Measurements from ENCODE around the gene ZNF292.
A peak's percentile ranks its signal among the peaks of the same experiment; 100 is the strongest.

Gene ZNF292

GRCh38 chr6:87274660-87275274, 119.4 kb downstream of the ZNF292 start:
- POLR2A ChIA-PET, result no interaction called here
- no peak for DNase-seq (ENCODE audit: extremely low spot score)
- CTCF ChIA-PET, result no interaction called here
- TF ChIP-seq SP1 (IDR thresholded peaks at IDR 0.05) (no peak), ARNT (IDR thresholded peaks at IDR 0.05) (no peak), FOXM1 (IDR thresholded peaks at IDR 0.05; ENCODE audit: borderline replicate concordance) (no peak), NFRKB (IDR thresholded peaks at IDR 0.05) (no peak), FOXA1 (IDR thresholded peaks at IDR 0.05) (no peak), BHLHE40 (IDR thresholded peaks at IDR 0.05; ENCODE audit: borderline replicate concordance) (no peak), LEF1 (IDR thresholded peaks at IDR 0.05; ENCODE audit: borderline replicate concordance) (no peak), FOXK2 (IDR thresholded peaks at IDR 0.05) (no peak), TARDBP (IDR thresholded peaks at IDR 0.05) (no peak), CTBP1 (IDR thresholded peaks at IDR 0.05; ENCODE audit: borderline replicate concordance) (no peak), HDGF (IDR thresholded peaks at IDR 0.05; ENCODE audit: borderline replicate concordance) (no peak), ELF4 (IDR thresholded peaks at IDR 0.05) (no peak), SUZ12 (IDR thresholded peaks at IDR 0.05) (no peak), ZNF384 (IDR thresholded peaks at IDR 0.05) (no peak), L3MBTL2 (conservative IDR thresholded peaks at IDR 0.05) (no peak)
- TF ChIP-seq, protein P1, sequence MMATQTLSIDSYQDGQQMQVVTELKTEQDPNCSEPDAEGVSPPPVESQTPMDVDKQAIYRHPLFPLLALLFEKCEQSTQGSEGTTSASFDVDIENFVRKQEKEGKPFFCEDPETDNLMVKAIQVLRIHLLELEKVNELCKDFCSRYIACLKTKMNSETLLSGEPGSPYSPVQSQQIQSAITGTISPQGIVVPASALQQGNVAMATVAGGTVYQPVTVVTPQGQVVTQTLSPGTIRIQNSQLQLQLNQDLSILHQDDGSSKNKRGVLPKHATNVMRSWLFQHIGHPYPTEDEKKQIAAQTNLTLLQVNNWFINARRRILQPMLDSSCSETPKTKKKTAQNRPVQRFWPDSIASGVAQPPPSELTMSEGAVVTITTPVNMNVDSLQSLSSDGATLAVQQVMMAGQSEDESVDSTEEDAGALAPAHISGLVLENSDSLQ (IDR thresholded peaks at IDR 0.05), result no peak

- ChIA-PET CTCF (interaction anchor here (0.6 to 0.7 kb wide), 2 partner anchors 118 to 612 kb away, joined by 3 read pairs; no protein-coding TSS in a partner anchor), POLR2A (no interaction called here)
- TF ChIP-seq, protein P1 (IDR thresholded peaks at IDR 0.05), result no peak
- TF ChIP-seq TARDBP (IDR thresholded peaks at IDR 0.05), result no peak
- TF ChIP-seq FOXA1 (IDR thresholded peaks at IDR 0.05), result no peak
- no peak for TF ChIP-seq ZNF384 (IDR thresholded peaks at IDR 0.05)
- no peak for TF ChIP-seq ELF4 (IDR thresholded peaks at IDR 0.05)
- TF ChIP-seq NFRKB (IDR thresholded peaks at IDR 0.05), result no peak
- no peak for TF ChIP-seq FOXM1 (IDR thresholded peaks at IDR 0.05; ENCODE audit: borderline replicate concordance)
- no peak for TF ChIP-seq ARNT (IDR thresholded peaks at IDR 0.05)
- TF ChIP-seq L3MBTL2 (conservative IDR thresholded peaks at IDR 0.05), result no peak
- TF ChIP-seq CTBP1 (IDR thresholded peaks at IDR 0.05; ENCODE audit: borderline replicate concordance), result no peak
- TF ChIP-seq FOXK2 (IDR thresholded peaks at IDR 0.05), result no peak
- TF ChIP-seq HDGF (IDR thresholded peaks at IDR 0.05; ENCODE audit: borderline replicate concordance), result no peak
- DNase-seq (ENCODE audit: extremely low spot score), result no peak
These were observed 121.3 kb downstream of the ZNF292 start for GRCh38 chr6:87276624-87277023.

GRCh38 chr6:87277123-87277522, 121.8 kb downstream of the ZNF292 start:
- POLR2A ChIA-PET, result no interaction called here
- CTCF ChIA-PET, result interaction anchor here (0.6 to 1.1 kb wide), 3 partner anchors 15 to 611 kb away, joined by 3 read pairs; no protein-coding TSS in a partner anchor
- DNase-seq (ENCODE audit: extremely low spot score), result peak; percentile 14
- TF ChIP-seq ZNF384 (IDR thresholded peaks at IDR 0.05) (no peak), L3MBTL2 (conservative IDR thresholded peaks at IDR 0.05) (no peak), SP1 (IDR thresholded peaks at IDR 0.05) (no peak), ARNT (IDR thresholded peaks at IDR 0.05) (no peak), CTBP1 (IDR thresholded peaks at IDR 0.05; ENCODE audit: borderline replicate concordance) (no peak), FOXM1 (IDR thresholded peaks at IDR 0.05; ENCODE audit: borderline replicate concordance) (no peak), ELF4 (IDR thresholded peaks at IDR 0.05) (no peak), NFRKB (IDR thresholded peaks at IDR 0.05) (no peak)

DNA sequence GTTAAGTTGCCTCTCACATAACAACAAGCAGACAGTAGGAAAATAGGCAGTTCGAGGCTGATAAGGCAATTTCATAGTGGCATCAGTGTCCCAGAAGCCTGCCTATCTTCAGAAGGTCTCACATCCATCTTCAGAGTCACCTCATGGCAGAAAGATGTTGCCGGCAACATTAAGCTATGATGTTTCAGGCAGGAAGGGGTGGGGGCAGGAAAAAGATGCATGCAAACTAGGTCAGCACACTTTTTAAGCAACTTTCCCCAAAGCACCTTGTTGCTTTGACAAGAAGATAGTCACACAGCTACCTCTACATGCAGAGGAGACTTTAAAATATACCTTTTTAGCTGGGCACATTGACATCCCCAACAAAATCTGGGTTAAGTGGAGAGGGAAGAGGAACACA, 123.8 kb downstream of the ZNF292 start:
- ChIA-PET POLR2A (no interaction called here), CTCF (interaction anchor here (1.3 kb wide), 1 partner anchor 111 kb away, joined by 3 read pairs; no protein-coding TSS in a partner anchor)
- no peak for TF ChIP-seq TARDBP (IDR thresholded peaks at IDR 0.05)
- TF ChIP-seq L3MBTL2 (conservative IDR thresholded peaks at IDR 0.05), result no peak
- TF ChIP-seq FOXA1 (IDR thresholded peaks at IDR 0.05), result no peak
- TF ChIP-seq ZNF384 (IDR thresholded peaks at IDR 0.05), result no peak
- no peak for TF ChIP-seq BHLHE40 (IDR thresholded peaks at IDR 0.05; ENCODE audit: borderline replicate concordance)
- no peak for TF ChIP-seq FOXK2 (IDR thresholded peaks at IDR 0.05)
- no peak for TF ChIP-seq CTBP1 (IDR thresholded peaks at IDR 0.05; ENCODE audit: borderline replicate concordance)
- TF ChIP-seq FOXM1 (IDR thresholded peaks at IDR 0.05; ENCODE audit: borderline replicate concordance), result no peak
- no peak for DNase-seq (ENCODE audit: extremely low spot score)

DNA sequence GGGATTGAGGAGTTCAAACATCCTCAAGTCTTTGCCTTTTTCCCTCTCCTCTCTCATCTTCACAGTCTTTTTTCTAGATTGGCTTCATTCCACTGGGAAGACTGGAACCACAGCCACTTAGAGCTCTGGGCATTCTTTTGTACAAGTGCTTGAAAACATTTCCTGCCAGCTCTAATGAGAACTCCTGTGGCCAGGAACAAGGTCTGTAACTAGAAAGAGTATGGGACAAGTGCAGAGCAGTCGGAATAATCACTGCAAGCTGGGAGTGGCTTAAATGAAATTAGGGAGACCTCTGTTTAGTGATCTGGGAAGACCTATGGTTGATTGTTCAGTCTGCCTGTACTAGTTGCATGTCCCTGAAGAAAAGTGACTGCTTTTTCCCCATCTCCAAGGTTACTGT, 126.1 kb downstream of the ZNF292 start:
- ChIA-PET POLR2A (no interaction called here), CTCF (no interaction called here)
- no peak for DNase-seq (ENCODE audit: extremely low spot score)
- TF ChIP-seq CTBP1 (IDR thresholded peaks at IDR 0.05; ENCODE audit: borderline replicate concordance), result no peak
- TF ChIP-seq, protein P1 (IDR thresholded peaks at IDR 0.05), result no peak
- no peak for TF ChIP-seq LEF1 (IDR thresholded peaks at IDR 0.05; ENCODE audit: borderline replicate concordance)
- TF ChIP-seq L3MBTL2 (conservative IDR thresholded peaks at IDR 0.05), result no peak
- no peak for TF ChIP-seq SUZ12 (IDR thresholded peaks at IDR 0.05)
- no peak for TF ChIP-seq FOXM1 (IDR thresholded peaks at IDR 0.05; ENCODE audit: borderline replicate concordance)
- no peak for TF ChIP-seq FOXA1 (IDR thresholded peaks at IDR 0.05)
- no peak for TF ChIP-seq ZNF384 (IDR thresholded peaks at IDR 0.05)
- TF ChIP-seq HDGF (IDR thresholded peaks at IDR 0.05; ENCODE audit: borderline replicate concordance), result no peak
- TF ChIP-seq BHLHE40 (IDR thresholded peaks at IDR 0.05; ENCODE audit: borderline replicate concordance), result no peak
- no peak for TF ChIP-seq TARDBP (IDR thresholded peaks at IDR 0.05)
- TF ChIP-seq FOXK2 (IDR thresholded peaks at IDR 0.05), result no peak
- no peak for TF ChIP-seq SP1 (IDR thresholded peaks at IDR 0.05)
- TF ChIP-seq NFRKB (IDR thresholded peaks at IDR 0.05), result no peak
- TF ChIP-seq ARNT (IDR thresholded peaks at IDR 0.05), result no peak
- no peak for TF ChIP-seq ELF4 (IDR thresholded peaks at IDR 0.05)

- POLR2A ChIA-PET, result no interaction called here
- CTCF ChIA-PET, result no interaction called here
- TF ChIP-seq L3MBTL2 (conservative IDR thresholded peaks at IDR 0.05) (no peak), ELF4 (IDR thresholded peaks at IDR 0.05) (no peak), FOXM1 (IDR thresholded peaks at IDR 0.05; ENCODE audit: borderline replicate concordance) (no peak), FOXK2 (IDR thresholded peaks at IDR 0.05) (no peak), HDGF (IDR thresholded peaks at IDR 0.05; ENCODE audit: borderline replicate concordance) (no peak), FOXA1 (IDR thresholded peaks at IDR 0.05) (no peak), CTBP1 (IDR thresholded peaks at IDR 0.05; ENCODE audit: borderline replicate concordance) (no peak), ARNT (IDR thresholded peaks at IDR 0.05) (no peak)
- TF ChIP-seq, protein P1 (IDR thresholded peaks at IDR 0.05), result no peak
- no peak for DNase-seq (ENCODE audit: extremely low spot score)
These were observed 127.4 kb downstream of the ZNF292 start for GRCh38 chr6:87282743-87283142.

Data from HEK293T (cell line).